GM12875 (cell line): ENCODE measurements around the gene LCLAT1.

Experiments used
- H3K4me3 ChIP-seq: one replicate; pipeline ENCODE4 v1.5.1; 2011; ENCODE audit warnings: low read depth, low read length, control low read depth
- CTCF ChIP-seq: IDR thresholded peaks from 2 replicates; pipeline ENCODE4 v1.5.1; 2011; ENCODE audit warnings: low read depth, mild to moderate bottlenecking, control low read depth, inconsistent platforms, low read length, moderate library complexity, borderline replicate concordance; ENCODE audit not compliant: insufficient read depth

The LCLAT1 gene

DNA sequence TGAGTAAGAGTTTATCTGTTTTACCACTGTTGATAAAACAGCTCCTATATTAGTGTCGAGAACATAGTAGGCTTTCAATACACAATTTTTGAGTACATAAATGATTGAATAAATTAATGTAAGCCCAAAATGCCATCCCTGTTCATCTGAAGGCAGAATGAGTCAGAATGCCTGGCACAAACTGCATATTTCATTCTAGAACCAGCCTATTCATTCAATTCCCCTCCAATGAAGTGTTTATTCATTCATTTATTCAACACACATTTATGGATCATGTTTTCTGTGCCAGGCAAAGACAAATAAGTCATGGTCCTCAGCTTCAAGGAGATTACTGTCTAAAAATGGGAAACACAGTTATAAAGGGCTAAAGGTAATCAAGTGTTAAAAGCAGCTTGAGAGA, 22.8 kb upstream of the LCLAT1 start:
- TF ChIP-seq CTCF = no peak
- no peak overlapping the region for H3K4me3 ChIP-seq

DNA sequence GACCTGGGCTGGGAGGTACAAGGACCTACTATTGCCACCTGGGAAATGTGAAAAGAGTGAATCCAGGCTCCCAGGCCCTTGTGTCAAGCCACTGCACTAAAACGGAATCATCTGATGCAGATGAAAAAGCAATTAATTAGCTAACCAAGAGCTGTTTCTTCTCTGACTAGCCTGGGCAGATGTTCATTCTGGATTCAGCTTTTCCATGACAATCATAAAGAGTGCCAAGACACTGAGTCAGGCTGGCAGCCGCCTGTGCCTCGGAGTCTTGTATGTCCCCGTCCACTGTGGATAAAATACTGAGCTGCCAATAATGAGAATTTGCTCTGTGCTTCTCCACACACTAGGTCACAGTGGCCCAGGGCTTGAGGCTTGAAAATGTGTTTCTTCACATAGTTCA, 21.7 kb upstream of the LCLAT1 start:
- H3K4me3 ChIP-seq = no peak overlapping the region

GRCh38 chr2:30427606-30428347, 19.3 kb upstream of the LCLAT1 start:
- no peak for TF ChIP-seq CTCF
- no peak overlapping the region for H3K4me3 ChIP-seq

More for the DNA sequence above, 21.7 kb upstream of the LCLAT1 start:
- TF ChIP-seq CTCF = no peak

- no peak overlapping the region for H3K4me3 ChIP-seq
- no peak for TF ChIP-seq CTCF
Observed at GRCh38 chr2:30428348-30428662, 18.7 kb upstream of the LCLAT1 start.

DNA sequence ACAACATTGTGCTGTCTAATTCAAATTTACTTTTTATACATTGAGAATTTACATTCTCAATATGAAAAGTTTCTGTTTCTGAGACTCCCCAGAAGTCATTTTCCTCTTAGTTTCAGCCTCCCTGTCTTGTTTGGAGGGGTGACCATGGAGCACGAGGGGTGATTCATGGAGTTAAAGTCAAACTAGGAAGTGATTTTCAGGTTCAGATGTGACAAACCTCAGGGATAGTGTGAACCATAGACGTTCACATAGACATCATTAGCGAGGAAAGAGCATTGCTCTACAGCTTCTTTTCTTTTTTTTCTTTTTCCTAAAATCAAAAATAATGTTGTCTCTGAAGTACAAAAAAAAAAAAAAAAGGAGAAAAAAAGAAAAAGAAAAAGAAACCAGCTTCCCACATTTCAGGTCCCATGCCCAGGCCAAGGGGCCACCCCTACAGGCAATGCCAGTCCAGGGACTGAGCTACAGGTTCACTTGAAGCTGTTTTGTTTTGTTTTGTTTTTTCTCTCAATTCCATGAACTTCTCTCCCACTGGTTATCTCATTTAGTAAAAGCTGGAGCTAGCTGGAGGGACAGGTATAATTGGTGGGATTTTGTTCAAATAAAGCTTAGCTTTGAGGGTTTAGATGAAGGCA, 18.1 kb upstream of the LCLAT1 start:
- no peak for TF ChIP-seq CTCF
- H3K4me3 ChIP-seq = no peak overlapping the region

DNA sequence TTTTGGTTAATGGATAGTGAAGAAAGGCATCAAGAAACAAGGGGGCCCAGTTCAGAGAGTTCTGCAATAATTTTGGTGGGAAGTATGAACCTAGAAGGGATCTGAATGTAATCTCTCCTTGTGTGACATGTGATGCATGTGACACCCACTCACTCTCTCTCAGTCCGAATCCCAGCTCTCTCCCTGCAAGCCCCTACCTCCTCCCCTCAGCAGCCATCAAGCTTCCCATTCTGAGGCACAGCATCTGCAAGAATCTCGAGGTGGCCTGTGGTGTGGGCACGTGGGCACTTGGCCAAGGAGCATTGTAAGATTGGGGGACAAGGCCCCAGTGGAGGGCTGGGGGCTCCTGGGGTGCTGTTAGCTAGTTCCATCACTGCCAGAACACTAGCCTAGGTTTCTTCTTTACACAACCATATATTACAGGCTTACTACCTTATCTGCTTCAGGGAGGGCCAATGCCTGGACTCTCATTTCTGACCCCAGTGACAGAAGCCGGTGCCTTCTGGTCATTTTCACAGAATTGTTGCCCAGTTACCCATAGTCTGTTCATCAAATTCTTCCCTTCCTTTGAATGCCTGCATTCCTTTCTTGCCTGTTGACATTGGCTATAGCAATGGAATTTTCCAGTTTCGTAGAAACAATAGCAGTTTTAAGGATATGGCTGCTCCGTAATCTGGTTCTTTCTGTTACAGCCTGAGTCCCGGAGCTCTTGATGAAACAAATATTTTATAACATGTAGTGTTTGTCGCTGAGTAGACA, 13.3 kb upstream of the LCLAT1 start:
- no peak overlapping the region for H3K4me3 ChIP-seq

More for the DNA sequence above, 13.3 kb upstream of the LCLAT1 start:
- no peak for TF ChIP-seq CTCF
